HCT116 (cell line): ENCODE results near the gene ALDH3A2.

Experiments
- ATF3 ChIP-seq: IDR thresholded peaks from 2 replicates; pipeline ENCODE4 v1.6.1; 2012
- CEBPB ChIP-seq: IDR thresholded peaks from 2 replicates; pipeline ENCODE4 v1.6.1; 2012; ENCODE audit warnings: low read depth
- EZH2 ChIP-seq: fragments of 200-600 bp; sonication (generic); IDR thresholded peaks from 2 replicates; pipeline ENCODE4 v1.6.1; 2017; ENCODE audit warnings: antibody characterized with exemption, mixed run types
- EZH2phosphoT487 ChIP-seq: fragments of 200-600 bp; IDR thresholded peaks from 2 replicates; pipeline ENCODE4 v1.6.1; 2018; ENCODE audit warnings: antibody characterized with exemption, borderline replicate concordance
- FOSL1 ChIP-seq: IDR thresholded peaks from 2 replicates; pipeline ENCODE4 v1.6.1; 2012; ENCODE audit warnings: low read depth
- JUND ChIP-seq: IDR thresholded peaks from 2 replicates; pipeline ENCODE4 v1.6.1; 2012
- POLR2A ChIP-seq: IDR thresholded peaks from 2 replicates; pipeline ENCODE4 v1.7.0; 2011; ENCODE audit warnings: borderline replicate concordance; ENCODE audit not compliant: insufficient read depth, insufficient read length; ENCODE audit errors: extremely low read depth
- RAD21 ChIP-seq: IDR thresholded peaks from 2 replicates; pipeline ENCODE4 v1.6.1; 2012; ENCODE audit warnings: low read depth, mild to moderate bottlenecking
- REST ChIP-seq: IDR thresholded peaks from 2 replicates; pipeline ENCODE4 v1.6.1; 2012; ENCODE audit warnings: low read depth
- SP1 ChIP-seq: IDR thresholded peaks from 2 replicates; pipeline ENCODE4 v1.6.1; 2012; ENCODE audit warnings: low read depth
- TCF7L2 ChIP-seq: IDR thresholded peaks from 2 replicates; pipeline ENCODE4 v1.7.0; 2011; ENCODE audit warnings: borderline replicate concordance, inconsistent platforms; ENCODE audit not compliant: insufficient read depth, insufficient read length; ENCODE audit errors: extremely low read depth
- YY1 ChIP-seq: IDR thresholded peaks from 2 replicates; pipeline ENCODE4 v1.6.1; 2011; ENCODE audit warnings: low read length, low read depth, moderate library complexity, mild to moderate bottlenecking; ENCODE audit not compliant: insufficient replicate concordance; ENCODE audit errors: extremely low read depth
- ZBTB33 ChIP-seq: IDR thresholded peaks from 2 replicates; pipeline ENCODE4 v1.6.1; 2011; ENCODE audit warnings: mild to moderate bottlenecking, low read length, moderate library complexity; ENCODE audit not compliant: insufficient replicate concordance; ENCODE audit errors: extremely low read depth
- TF ChIP-seq, protein P1 (sequence below), 3 experiments: fragments of 200-600 bp in 1 of 3; sonication (generic) in 1 of 3; IDR thresholded peaks in 2 of 3; conservative IDR thresholded peaks in 1 of 3; 2 replicates each; pipeline ENCODE4 v1.5.1; 2012 to 2017; ENCODE audit warnings: low read depth in 2 of 3, low read length in 2 of 3, antibody characterized with exemption in 1 of 3, borderline replicate concordance in 1 of 3, control low read depth in 1 of 3, mild to moderate bottlenecking in 1 of 3, mixed read lengths in 1 of 3, mixed run types in 1 of 3, moderate library complexity in 1 of 3; ENCODE audit not compliant: insufficient read depth in 1 of 3

GRCh38 chr17:19648475-19649273 is at the start of gene ALDH3A2:
- TF ChIP-seq EZH2 (no peak), YY1 (no peak), FOSL1 (no peak), TCF7L2 (no peak), POLR2A (peak; percentile 77), ATF3 (no peak), EZH2phosphoT487 (no peak), RAD21 (peak; percentile 39), ZBTB33 (no peak), REST (no peak), CEBPB (no peak), SP1 (peak; percentile 82), JUND (no peak)
- TF ChIP-seq, protein P1, sequence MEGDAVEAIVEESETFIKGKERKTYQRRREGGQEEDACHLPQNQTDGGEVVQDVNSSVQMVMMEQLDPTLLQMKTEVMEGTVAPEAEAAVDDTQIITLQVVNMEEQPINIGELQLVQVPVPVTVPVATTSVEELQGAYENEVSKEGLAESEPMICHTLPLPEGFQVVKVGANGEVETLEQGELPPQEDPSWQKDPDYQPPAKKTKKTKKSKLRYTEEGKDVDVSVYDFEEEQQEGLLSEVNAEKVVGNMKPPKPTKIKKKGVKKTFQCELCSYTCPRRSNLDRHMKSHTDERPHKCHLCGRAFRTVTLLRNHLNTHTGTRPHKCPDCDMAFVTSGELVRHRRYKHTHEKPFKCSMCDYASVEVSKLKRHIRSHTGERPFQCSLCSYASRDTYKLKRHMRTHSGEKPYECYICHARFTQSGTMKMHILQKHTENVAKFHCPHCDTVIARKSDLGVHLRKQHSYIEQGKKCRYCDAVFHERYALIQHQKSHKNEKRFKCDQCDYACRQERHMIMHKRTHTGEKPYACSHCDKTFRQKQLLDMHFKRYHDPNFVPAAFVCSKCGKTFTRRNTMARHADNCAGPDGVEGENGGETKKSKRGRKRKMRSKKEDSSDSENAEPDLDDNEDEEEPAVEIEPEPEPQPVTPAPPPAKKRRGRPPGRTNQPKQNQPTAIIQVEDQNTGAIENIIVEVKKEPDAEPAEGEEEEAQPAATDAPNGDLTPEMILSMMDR (IDR thresholded peaks at IDR 0.05 in 2 of 3, conservative IDR thresholded peaks at IDR 0.05 in 1 of 3; ENCODE audit: borderline replicate concordance in 1 of 3, insufficient read depth in 1 of 3, low read depth in 2 of 3, low read length in 2 of 3) = peak in 1 of 3 experiments; percentile 17; a peak in 1 of 6 replicates
